ENCODE results near the gene HPCAL4.

The HPCAL4 gene

GRCh38 chr1:39691383-39692151, at the start of gene HPCAL4:
Gene HPCAL4 (minus strand): TSS chr1:39691433. CDS start chr1:39684603, 6,830 bp downstream.
- H3K9me3 Mint-ChIP-seq, result no peaks in the 10 kb centered on the region
- no peak within 1 kb of the TSS for H3K27ac Mint-ChIP-seq
- peaks cover 100% of the 10 kb centered on the region for H3K27me3 Mint-ChIP-seq (ENCODE audit: low read depth, poor library complexity)
- H3K36me3 Mint-ChIP-seq (ENCODE audit: low read depth), result no peaks in the 10 kb centered on the region
- H3K4me3 Mint-ChIP-seq, result peak within 1 kb of the TSS; percentile 57
- no peak for TF ChIP-seq CTCF (IDR thresholded peaks at IDR 0.05)
- H3K4me1 Mint-ChIP-seq, result peaks cover 5% of the 10 kb centered on the region
- DNase-seq, result peak; percentile 97

GRCh38 chr1:39738622-39739366, 47.6 kb upstream of the HPCAL4 start, which contains the start of gene PPIE:
Gene PPIE (plus strand): TSS chr1:39738882. CDS start chr1:39738901, 19 bp downstream.
- peaks cover 39% of the 10 kb centered on the region for H3K36me3 Mint-ChIP-seq (ENCODE audit: low read depth)
- H3K9me3 Mint-ChIP-seq, result peaks cover 9% of the 10 kb centered on the region
- H3K4me1 Mint-ChIP-seq, result peaks cover 26% of the 10 kb centered on the region
- H3K27me3 Mint-ChIP-seq (ENCODE audit: low read depth, poor library complexity), result peaks cover 43% of the 10 kb centered on the region
- peak; percentile 89 for DNase-seq
- peak within 1 kb of the TSS; percentile 97 for H3K4me3 Mint-ChIP-seq
- H3K27ac Mint-ChIP-seq, result peak within 1 kb of the TSS; percentile 94
- no peak for TF ChIP-seq CTCF (IDR thresholded peaks at IDR 0.05)

GRCh38 chr1:39737546-39738169, 46.4 kb upstream of the HPCAL4 start:
- Mint-ChIP-seq H3K9me3 (peaks cover 9% of the 10 kb centered on the region), H3K27ac (no peak overlapping the region), H3K4me3 (peak overlapping the region; percentile 30), H3K4me1 (peaks cover 26% of the 10 kb centered on the region), H3K27me3 (ENCODE audit: low read depth, poor library complexity) (peaks cover 54% of the 10 kb centered on the region), H3K36me3 (ENCODE audit: low read depth) (peaks cover 28% of the 10 kb centered on the region)
- no peak for DNase-seq
- TF ChIP-seq CTCF (IDR thresholded peaks at IDR 0.05), result no peak

GRCh38 chr1:39735731-39736130, 44.5 kb upstream of the HPCAL4 start:
- Mint-ChIP-seq H3K27me3 (ENCODE audit: low read depth, poor library complexity) (peaks cover 73% of the 10 kb centered on the region), H3K4me3 (no peak overlapping the region)
- no peak for DNase-seq

GRCh38 chr1:39733161-39733560, 41.9 kb upstream of the HPCAL4 start:
- no peak for DNase-seq
- no peaks in the 10 kb centered on the region for H3K36me3 Mint-ChIP-seq (ENCODE audit: low read depth)
- TF ChIP-seq CTCF (IDR thresholded peaks at IDR 0.05), result no peak
- H3K27ac Mint-ChIP-seq, result no peak overlapping the region
- no peaks in the 10 kb centered on the region for H3K4me1 Mint-ChIP-seq
- H3K4me3 Mint-ChIP-seq, result no peak overlapping the region
- H3K9me3 Mint-ChIP-seq, result peaks cover 6% of the 10 kb centered on the region
- peaks cover 99% of the 10 kb centered on the region for H3K27me3 Mint-ChIP-seq (ENCODE audit: low read depth, poor library complexity)

More at GRCh38 chr1:39735731-39736130, 44.5 kb upstream of the HPCAL4 start:
- peaks cover 11% of the 10 kb centered on the region for H3K36me3 Mint-ChIP-seq (ENCODE audit: low read depth)
- H3K9me3 Mint-ChIP-seq, result peaks cover 9% of the 10 kb centered on the region
- peaks cover 21% of the 10 kb centered on the region for H3K4me1 Mint-ChIP-seq
- no peak overlapping the region for H3K27ac Mint-ChIP-seq
- TF ChIP-seq CTCF (IDR thresholded peaks at IDR 0.05), result no peak
